ENCODE data around the gene CAPZA1. TPM values are rescaled to one million over a fixed set of nuclear protein-coding genes. Genes with fewer than 3 reads are reported as not detected.

Gene CAPZA1
- total and polyA plus RNA-seq, 2 donors (not counting 1 experiment from before 2014, with no cell fraction given): 201 to 262 TPM

DNA sequence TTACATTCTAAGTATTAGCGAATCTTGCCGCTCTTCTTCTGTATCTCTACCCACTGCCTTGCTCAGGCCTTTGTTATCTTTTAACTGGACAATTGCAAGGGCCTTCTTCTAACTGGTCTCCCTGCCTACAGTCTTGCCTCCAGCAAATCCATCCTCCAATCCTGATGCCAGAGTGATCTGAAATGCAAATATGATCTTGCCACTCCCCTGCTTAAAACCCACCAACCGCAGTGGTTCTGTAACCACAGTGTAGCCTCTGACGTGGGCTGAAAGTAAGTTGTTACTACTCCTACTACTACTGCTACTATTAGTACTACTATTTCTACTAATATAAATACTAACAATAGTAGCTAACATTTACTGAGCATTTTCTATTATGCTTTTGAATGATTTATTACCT is 67.2 kb downstream of the CAPZA1 start:
- no peak overlapping the region for H3K9ac ChIP-seq (ENCODE audit: insufficient read depth, low read length)
- no peaks in the 10 kb centered on the region for H3K27me3 ChIP-seq (ENCODE audit: control insufficient read depth, insufficient read depth, low read length)
- H3K9me3 ChIP-seq (ENCODE audit: control insufficient read depth, insufficient read depth, low read depth, low read length): no peaks in the 10 kb centered on the region
- H3K4me2 ChIP-seq (ENCODE audit: extremely low read depth, insufficient read depth, low read length): no peak overlapping the region
- no peak overlapping the region for H3K27ac ChIP-seq (ENCODE audit: insufficient read depth, low read length)
- peaks cover 4% of the 10 kb centered on the region for H3K36me3 ChIP-seq (ENCODE audit: control insufficient read depth, insufficient read depth, low read length)
- H3K4me1 ChIP-seq (ENCODE audit: control insufficient read depth, extremely low read depth, insufficient read depth, low read length): no peaks in the 10 kb centered on the region
- H2AFZ ChIP-seq (ENCODE audit: low read length): no peak overlapping the region
- no peaks in the 10 kb centered on the region for H4K20me1 ChIP-seq (ENCODE audit: control insufficient read depth, extremely low read depth, insufficient read depth, low read length)
- no peak for TF ChIP-seq EZH2 (IDR thresholded peaks at IDR 0.05; ENCODE audit: low read length, missing control alignments)
- TF ChIP-seq, protein P1, sequence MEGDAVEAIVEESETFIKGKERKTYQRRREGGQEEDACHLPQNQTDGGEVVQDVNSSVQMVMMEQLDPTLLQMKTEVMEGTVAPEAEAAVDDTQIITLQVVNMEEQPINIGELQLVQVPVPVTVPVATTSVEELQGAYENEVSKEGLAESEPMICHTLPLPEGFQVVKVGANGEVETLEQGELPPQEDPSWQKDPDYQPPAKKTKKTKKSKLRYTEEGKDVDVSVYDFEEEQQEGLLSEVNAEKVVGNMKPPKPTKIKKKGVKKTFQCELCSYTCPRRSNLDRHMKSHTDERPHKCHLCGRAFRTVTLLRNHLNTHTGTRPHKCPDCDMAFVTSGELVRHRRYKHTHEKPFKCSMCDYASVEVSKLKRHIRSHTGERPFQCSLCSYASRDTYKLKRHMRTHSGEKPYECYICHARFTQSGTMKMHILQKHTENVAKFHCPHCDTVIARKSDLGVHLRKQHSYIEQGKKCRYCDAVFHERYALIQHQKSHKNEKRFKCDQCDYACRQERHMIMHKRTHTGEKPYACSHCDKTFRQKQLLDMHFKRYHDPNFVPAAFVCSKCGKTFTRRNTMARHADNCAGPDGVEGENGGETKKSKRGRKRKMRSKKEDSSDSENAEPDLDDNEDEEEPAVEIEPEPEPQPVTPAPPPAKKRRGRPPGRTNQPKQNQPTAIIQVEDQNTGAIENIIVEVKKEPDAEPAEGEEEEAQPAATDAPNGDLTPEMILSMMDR (conservative IDR thresholded peaks at IDR 0.05 in 1 of 2, IDR thresholded peaks at IDR 0.05 in 1 of 2; ENCODE audit: low read depth in 1 of 2, low read length in 2 of 2): no peak
- no peak for DNase-seq (ENCODE audit: low read depth in 2 of 2)
- H3K4me3 ChIP-seq (replicated peaks in 1 of 4; ENCODE audit: control extremely low read depth in 1 of 4, insufficient read depth in 1 of 4, low read depth in 3 of 4, low read length in 4 of 4): no peak overlapping the region
- peaks cover 2% of the 10 kb centered on the region for H3K79me2 ChIP-seq (ENCODE audit: control insufficient read depth, insufficient read depth, low read length)

DNA sequence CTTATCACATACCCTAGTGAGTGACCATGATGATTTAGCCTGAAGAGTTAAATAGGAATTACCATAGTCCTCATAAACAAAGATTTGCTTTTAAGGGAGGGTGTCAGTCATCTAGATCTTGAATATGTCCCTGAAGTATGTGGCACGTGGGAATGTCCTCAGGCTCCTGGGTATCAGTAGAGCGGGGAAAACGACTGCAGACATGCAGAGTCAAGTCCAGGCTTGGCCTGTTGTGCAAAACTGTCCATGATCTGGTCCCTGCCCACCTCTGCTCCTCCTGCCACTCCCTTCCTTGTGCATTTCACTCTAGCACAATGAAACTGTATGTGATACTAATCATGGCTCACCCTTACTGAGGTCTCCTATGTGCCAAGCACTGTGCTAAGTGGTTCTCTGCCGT is 67.7 kb downstream of the CAPZA1 start:
- no peak overlapping the region for H3K4me3 ChIP-seq (replicated peaks in 1 of 4; ENCODE audit: control extremely low read depth in 1 of 4, insufficient read depth in 1 of 4, low read depth in 3 of 4, low read length in 4 of 4)
- no peak overlapping the region for H3K4me2 ChIP-seq (ENCODE audit: extremely low read depth, insufficient read depth, low read length)
- H3K9ac ChIP-seq (ENCODE audit: insufficient read depth, low read length): no peak overlapping the region
- H3K4me1 ChIP-seq (ENCODE audit: control insufficient read depth, extremely low read depth, insufficient read depth, low read length): no peaks in the 10 kb centered on the region
- H3K27me3 ChIP-seq (ENCODE audit: control insufficient read depth, insufficient read depth, low read length): no peaks in the 10 kb centered on the region
- H3K79me2 ChIP-seq (ENCODE audit: control insufficient read depth, insufficient read depth, low read length): peaks cover 2% of the 10 kb centered on the region
- H2AFZ ChIP-seq (ENCODE audit: low read length): no peak overlapping the region
- no peak overlapping the region for H3K27ac ChIP-seq (ENCODE audit: insufficient read depth, low read length)
- no peaks in the 10 kb centered on the region for H3K9me3 ChIP-seq (ENCODE audit: control insufficient read depth, insufficient read depth, low read depth, low read length)
- no peaks in the 10 kb centered on the region for H4K20me1 ChIP-seq (ENCODE audit: control insufficient read depth, extremely low read depth, insufficient read depth, low read length)
- TF ChIP-seq EZH2 (IDR thresholded peaks at IDR 0.05; ENCODE audit: low read length, missing control alignments): no peak
- TF ChIP-seq, protein P1 (conservative IDR thresholded peaks at IDR 0.05 in 1 of 2, IDR thresholded peaks at IDR 0.05 in 1 of 2; ENCODE audit: low read depth in 1 of 2, low read length in 2 of 2): no peak
- no peak for DNase-seq (ENCODE audit: low read depth in 2 of 2)
- peaks cover 5% of the 10 kb centered on the region for H3K36me3 ChIP-seq (ENCODE audit: control insufficient read depth, insufficient read depth, low read length)

- Histone ChIP-seq H3K79me2 (ENCODE audit: control insufficient read depth, insufficient read depth, low read length) (peaks cover 2% of the 10 kb centered on the region), H3K4me1 (ENCODE audit: control insufficient read depth, extremely low read depth, insufficient read depth, low read length) (no peaks in the 10 kb centered on the region), H3K27me3 (ENCODE audit: control insufficient read depth, insufficient read depth, low read length) (no peaks in the 10 kb centered on the region), H3K9me3 (ENCODE audit: control insufficient read depth, insufficient read depth, low read depth, low read length) (no peaks in the 10 kb centered on the region), H3K4me2 (ENCODE audit: extremely low read depth, insufficient read depth, low read length) (no peak overlapping the region), H3K9ac (ENCODE audit: insufficient read depth, low read length) (no peak overlapping the region), H4K20me1 (ENCODE audit: control insufficient read depth, extremely low read depth, insufficient read depth, low read length) (no peaks in the 10 kb centered on the region), H3K36me3 (ENCODE audit: control insufficient read depth, insufficient read depth, low read length) (peaks cover 5% of the 10 kb centered on the region), H3K27ac (ENCODE audit: insufficient read depth, low read length) (no peak overlapping the region), H2AFZ (ENCODE audit: low read length) (no peak overlapping the region), H3K4me3 (replicated peaks in 1 of 4; ENCODE audit: control extremely low read depth in 1 of 4, insufficient read depth in 1 of 4, low read depth in 3 of 4, low read length in 4 of 4) (no peak overlapping the region)
- TF ChIP-seq EZH2 (IDR thresholded peaks at IDR 0.05; ENCODE audit: low read length, missing control alignments): no peak
- TF ChIP-seq, protein P1 (conservative IDR thresholded peaks at IDR 0.05 in 1 of 2, IDR thresholded peaks at IDR 0.05 in 1 of 2; ENCODE audit: low read depth in 1 of 2, low read length in 2 of 2): no peak
- no peak for DNase-seq (ENCODE audit: low read depth in 2 of 2)
These were observed 68.3 kb downstream of the CAPZA1 start for GRCh38 chr1:112687785-112688496.
